Activated CD8-positive, alpha-beta memory T cell treated with anti-CD3 and anti-CD28 coated beads, Interleukin-2, amount 50 U/mL, for 24 hours (primary cell): ENCODE measurements around the gene SOBP.

Source experiments
- DNase-seq: peaks from one replicate; pipeline ENCODE4 v3.0.0-alpha.2; 2020; ENCODE audit errors: extremely low read depth

SOBP gene

GRCh38 chr6:107617341-107617932, 127.5 kb downstream of the SOBP start:
- no peak for DNase-seq

GRCh38 chr6:107618672-107619071, 128.8 kb downstream of the SOBP start:
- no peak for DNase-seq

- no peak for DNase-seq
These were observed 130.8 kb downstream of the SOBP start for GRCh38 chr6:107620732-107621131.

GRCh38 chr6:107621229-107621937, 131.5 kb downstream of the SOBP start:
- no peak for DNase-seq

- no peak for DNase-seq
These were observed 132.4 kb downstream of the SOBP start for GRCh38 chr6:107622269-107622668.

- DNase-seq = no peak
These were observed 134.1 kb downstream of the SOBP start for GRCh38 chr6:107624050-107624449.

- DNase-seq = no peak
These were observed 134.6 kb downstream of the SOBP start for GRCh38 chr6:107624541-107624940.

GRCh38 chr6:107625264-107625663, 135.3 kb downstream of the SOBP start:
- no peak for DNase-seq

- DNase-seq = no peak
These were observed 136.7 kb downstream of the SOBP start for GRCh38 chr6:107626645-107627044.

GRCh38 chr6:107627969-107628368, 138.1 kb downstream of the SOBP start:
- no peak for DNase-seq

- no peak for DNase-seq
These were observed 139.0 kb downstream of the SOBP start for GRCh38 chr6:107628878-107629277.

- no peak for DNase-seq
These were observed 139.7 kb downstream of the SOBP start for GRCh38 chr6:107629548-107630129.

GRCh38 chr6:107630348-107630977, 140.5 kb downstream of the SOBP start:
- no peak for DNase-seq

GRCh38 chr6:107632381-107633136, 142.6 kb downstream of the SOBP start:
- no peak for DNase-seq

- no peak for DNase-seq
These were observed 143.9 kb downstream of the SOBP start for GRCh38 chr6:107633680-107634323.

GRCh38 chr6:107634324-107635056, 144.6 kb downstream of the SOBP start:
- no peak for DNase-seq

GRCh38 chr6:107635057-107635515, 145.2 kb downstream of the SOBP start:
- DNase-seq = no peak

- no peak for DNase-seq
These were observed 146.6 kb downstream of the SOBP start for GRCh38 chr6:107636486-107636885.

GRCh38 chr6:107637316-107638315, 147.7 kb downstream of the SOBP start:
- DNase-seq = no peak

GRCh38 chr6:107638493-107638892, 148.6 kb downstream of the SOBP start:
- no peak for DNase-seq
